ENCODE measurements around the gene ACSS2. TPM values are rescaled to one million over a fixed set of nuclear protein-coding genes. Genes with fewer than 3 reads are reported as not detected.

ACSS2 gene
- total RNA-seq, 2 donors from 2014 or later, result 37.4 to 44.2 TPM

DNA sequence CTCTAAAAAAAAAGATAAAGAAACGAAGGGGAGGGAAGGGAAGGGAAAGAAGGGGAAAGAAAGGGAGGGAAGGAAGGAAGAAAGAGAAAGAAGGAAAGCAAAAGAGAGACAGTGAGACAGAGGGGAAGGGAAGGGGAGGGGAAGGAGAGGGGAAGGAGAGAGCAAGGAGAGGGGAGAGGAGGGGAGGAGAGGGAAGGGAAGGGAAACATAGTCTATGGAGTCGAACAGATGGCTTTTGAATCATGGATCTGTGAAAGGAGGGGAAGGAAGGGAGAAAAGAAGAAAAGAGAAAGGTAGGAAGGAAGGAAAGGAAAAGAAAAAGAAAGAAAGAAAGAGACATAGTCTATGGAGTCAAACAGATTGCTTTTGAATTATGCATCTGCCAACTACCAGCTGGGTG, 34.3 kb upstream of the ACSS2 start:
- H3K4me1 ChIP-seq (replicated peaks), result no peaks in the 10 kb centered on the region

DNA sequence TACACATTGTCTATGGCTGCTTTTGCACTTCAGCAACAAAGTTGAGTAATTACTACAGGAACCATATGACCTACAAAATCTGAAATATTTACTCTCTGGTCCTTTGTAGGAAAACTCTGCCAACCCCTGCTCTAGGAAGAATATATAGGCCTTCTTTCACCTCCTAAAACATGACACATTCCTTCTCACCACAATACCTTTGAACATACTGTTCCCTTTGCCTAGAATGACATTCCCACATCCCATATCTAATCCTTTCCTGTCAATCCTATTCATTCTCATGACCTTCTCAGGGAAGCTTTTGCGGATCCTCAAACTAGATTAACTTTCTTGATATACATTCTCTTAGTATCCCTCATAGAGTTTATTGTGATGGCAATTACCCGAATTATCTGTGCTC, 33.0 kb upstream of the ACSS2 start:
- no peak overlapping the region for H3K27ac ChIP-seq
- no peaks in the 10 kb centered on the region for H3K4me1 ChIP-seq (replicated peaks)
- H3K27me3 ChIP-seq (replicated peaks; ENCODE audit: insufficient read depth), result no peaks in the 10 kb centered on the region
- intact Hi-C loops (cut with DNase I), result no loop called here
- H3K4me3 ChIP-seq, result no peak overlapping the region
- 91% methylated on average over 2 of the region's 2 CpGs for WGBS
- TF ChIP-seq POLR2A (IDR thresholded peaks at IDR 0.05) (no peak), POLR2AphosphoS5 (IDR thresholded peaks at IDR 0.05) (no peak)
- DNase-seq (ENCODE audit: low spot score), result no peak
- H3K36me3 ChIP-seq, result no peaks in the 10 kb centered on the region
- no peaks in the 10 kb centered on the region for H3K9me3 ChIP-seq

More for the DNA sequence above, 34.3 kb upstream of the ACSS2 start:
- TF ChIP-seq POLR2A (IDR thresholded peaks at IDR 0.05) (no peak), POLR2AphosphoS5 (IDR thresholded peaks at IDR 0.05) (no peak)
- TF ChIP-seq, protein P1, sequence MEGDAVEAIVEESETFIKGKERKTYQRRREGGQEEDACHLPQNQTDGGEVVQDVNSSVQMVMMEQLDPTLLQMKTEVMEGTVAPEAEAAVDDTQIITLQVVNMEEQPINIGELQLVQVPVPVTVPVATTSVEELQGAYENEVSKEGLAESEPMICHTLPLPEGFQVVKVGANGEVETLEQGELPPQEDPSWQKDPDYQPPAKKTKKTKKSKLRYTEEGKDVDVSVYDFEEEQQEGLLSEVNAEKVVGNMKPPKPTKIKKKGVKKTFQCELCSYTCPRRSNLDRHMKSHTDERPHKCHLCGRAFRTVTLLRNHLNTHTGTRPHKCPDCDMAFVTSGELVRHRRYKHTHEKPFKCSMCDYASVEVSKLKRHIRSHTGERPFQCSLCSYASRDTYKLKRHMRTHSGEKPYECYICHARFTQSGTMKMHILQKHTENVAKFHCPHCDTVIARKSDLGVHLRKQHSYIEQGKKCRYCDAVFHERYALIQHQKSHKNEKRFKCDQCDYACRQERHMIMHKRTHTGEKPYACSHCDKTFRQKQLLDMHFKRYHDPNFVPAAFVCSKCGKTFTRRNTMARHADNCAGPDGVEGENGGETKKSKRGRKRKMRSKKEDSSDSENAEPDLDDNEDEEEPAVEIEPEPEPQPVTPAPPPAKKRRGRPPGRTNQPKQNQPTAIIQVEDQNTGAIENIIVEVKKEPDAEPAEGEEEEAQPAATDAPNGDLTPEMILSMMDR (IDR thresholded peaks at IDR 0.05), result no peak
- Histone ChIP-seq H3K36me3 (no peaks in the 10 kb centered on the region), H3K4me3 (no peak overlapping the region), H3K27me3 (replicated peaks; ENCODE audit: insufficient read depth) (no peaks in the 10 kb centered on the region), H3K27ac (no peak overlapping the region), H3K9me3 (no peaks in the 10 kb centered on the region)
- no peak for DNase-seq (ENCODE audit: low spot score)
- WGBS, result 69% methylated on average over 2 of the region's 2 CpGs
- intact Hi-C loops (cut with DNase I), result no loop called here

DNA sequence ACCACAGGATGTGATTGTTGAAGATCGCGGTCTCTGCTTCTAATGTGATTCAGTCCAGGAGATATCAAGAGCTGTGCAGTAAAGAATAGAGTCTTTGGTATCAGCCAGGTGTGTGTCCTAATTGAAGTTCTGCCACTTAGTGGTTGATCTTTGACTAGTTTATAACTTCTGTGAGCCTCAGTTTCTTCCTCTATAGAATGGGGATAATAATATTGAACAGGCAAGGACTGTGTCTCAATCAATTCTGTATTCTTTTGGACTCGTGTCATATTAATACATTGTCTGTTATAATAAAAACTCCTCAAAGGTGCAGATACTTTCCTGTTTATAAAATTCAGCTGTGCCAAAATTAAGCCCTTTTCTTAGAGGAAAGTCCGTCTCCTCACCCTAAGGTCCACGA, 27.8 kb upstream of the ACSS2 start:
- no peak for DNase-seq (ENCODE audit: low spot score)
- Histone ChIP-seq H3K27me3 (replicated peaks; ENCODE audit: insufficient read depth) (no peaks in the 10 kb centered on the region), H3K4me1 (replicated peaks) (no peaks in the 10 kb centered on the region), H3K27ac (no peak overlapping the region), H3K4me3 (no peak overlapping the region), H3K36me3 (no peaks in the 10 kb centered on the region), H3K9me3 (no peaks in the 10 kb centered on the region)
- WGBS, result 97% methylated on average over 5 of the region's 5 CpGs
- intact Hi-C loops (cut with DNase I), result no loop called here
- no peak for TF ChIP-seq POLR2A (IDR thresholded peaks at IDR 0.05)
- TF ChIP-seq, protein P1 (IDR thresholded peaks at IDR 0.05), result no peak
- no peak for TF ChIP-seq POLR2AphosphoS5 (IDR thresholded peaks at IDR 0.05)

DNA sequence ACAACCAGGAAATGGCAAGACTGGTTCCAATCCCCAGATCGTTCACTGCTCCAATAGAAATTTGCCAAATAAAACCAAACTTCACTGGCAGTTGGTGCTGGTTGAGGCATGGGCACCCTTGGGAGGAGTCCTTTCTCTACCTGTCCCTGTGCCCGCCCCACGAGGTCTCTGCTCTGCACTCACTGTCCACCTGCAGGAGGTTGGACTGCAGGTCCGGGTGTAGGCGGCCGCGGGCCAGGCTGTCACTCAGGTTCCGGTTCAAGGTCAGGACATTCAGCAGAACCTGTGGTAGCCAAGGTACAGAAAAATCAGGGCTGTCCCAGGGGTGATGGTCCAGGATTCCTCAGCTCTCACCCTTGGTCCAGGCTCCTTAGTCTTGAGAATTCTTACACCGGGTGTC, 26.6 kb upstream of the ACSS2 start:
- Histone ChIP-seq H3K27me3 (replicated peaks; ENCODE audit: insufficient read depth) (no peaks in the 10 kb centered on the region), H3K4me3 (no peak overlapping the region), H3K4me1 (replicated peaks) (no peaks in the 10 kb centered on the region), H3K27ac (no peak overlapping the region), H3K9me3 (no peaks in the 10 kb centered on the region), H3K36me3 (no peaks in the 10 kb centered on the region)
- DNase-seq (ENCODE audit: low spot score), result no peak
- TF ChIP-seq POLR2A (IDR thresholded peaks at IDR 0.05), result no peak
- no peak for TF ChIP-seq POLR2AphosphoS5 (IDR thresholded peaks at IDR 0.05)
- TF ChIP-seq, protein P1 (IDR thresholded peaks at IDR 0.05), result no peak
- WGBS, result 90% methylated on average over 9 of the region's 9 CpGs
- intact Hi-C loops (cut with DNase I), result no loop called here

DNA sequence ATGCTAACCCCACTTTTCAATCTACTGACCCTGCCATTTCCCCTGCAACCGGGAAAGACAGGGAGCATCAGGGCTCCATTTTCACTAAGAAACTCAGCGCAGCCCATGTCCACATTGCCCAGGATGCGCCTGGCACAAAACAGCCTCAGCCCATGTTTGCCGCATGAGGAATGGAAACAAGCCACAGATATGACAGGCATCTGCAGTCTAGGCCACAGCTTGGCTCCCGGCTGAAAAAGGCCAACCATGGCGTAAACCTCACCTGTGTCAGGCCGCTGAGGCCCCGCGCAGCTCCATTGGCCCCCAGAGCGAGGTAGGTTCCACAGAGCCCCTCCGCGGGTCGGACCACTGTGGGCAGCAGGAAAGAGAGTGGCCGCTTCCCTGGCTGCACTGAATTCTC, 25.4 kb upstream of the ACSS2 start:
- Histone ChIP-seq H3K4me3 (no peak overlapping the region), H3K9me3 (no peaks in the 10 kb centered on the region), H3K27me3 (replicated peaks; ENCODE audit: insufficient read depth) (no peaks in the 10 kb centered on the region), H3K36me3 (no peaks in the 10 kb centered on the region), H3K4me1 (replicated peaks) (no peaks in the 10 kb centered on the region), H3K27ac (no peak overlapping the region)
- intact Hi-C loops (cut with DNase I), result no loop called here
- TF ChIP-seq POLR2AphosphoS5 (IDR thresholded peaks at IDR 0.05), result no peak
- TF ChIP-seq POLR2A (IDR thresholded peaks at IDR 0.05), result no peak
- TF ChIP-seq, protein P1 (IDR thresholded peaks at IDR 0.05), result no peak
- no peak for DNase-seq (ENCODE audit: low spot score)
- 93% methylated on average over 14 of the region's 14 CpGs for WGBS
